Measurements from ENCODE around the gene RIMBP2. TPM values are rescaled to one million over a fixed set of nuclear protein-coding genes. Genes with fewer than 3 reads are reported as not detected.

Gene RIMBP2
- total RNA-seq, 1 experiment from 2014 or later, result not detected

GRCh38 chr12:130583800-130584199, 132.3 kb downstream of the RIMBP2 start:
- BruUV-seq (replicated peaks), result no TSS peak
- intact Hi-C loops (cut with micrococcal nuclease), result no loop called here
- no peak for TF ChIP-seq CTCF (IDR thresholded peaks at IDR 0.05; ENCODE audit: unreplicated experiment)
- CTCF ChIA-PET, result no interaction called here
- H3K4me3 Mint-ChIP-seq (ENCODE audit: unreplicated experiment), result no peak overlapping the region
- H3K4me1 Mint-ChIP-seq (ENCODE audit: insufficient read depth, unreplicated experiment), result no peaks in the 10 kb centered on the region
- no peak for DNase-seq (ENCODE audit: unreplicated experiment)
- H3K27me3 Mint-ChIP-seq (ENCODE audit: insufficient read depth, unreplicated experiment), result no peaks in the 10 kb centered on the region
- POLR2A ChIA-PET, result no interaction called here
- H3K36me3 Mint-ChIP-seq (ENCODE audit: insufficient read depth, unreplicated experiment), result no peaks in the 10 kb centered on the region
- H3K9me3 Mint-ChIP-seq (ENCODE audit: unreplicated experiment), result no peaks in the 10 kb centered on the region
- H3K27ac Mint-ChIP-seq (ENCODE audit: low read depth, unreplicated experiment), result no peak overlapping the region

GRCh38 chr12:130583317-130583716, 132.8 kb downstream of the RIMBP2 start:
- intact Hi-C loops (cut with micrococcal nuclease), result no loop called here
- no peak overlapping the region for H3K27ac Mint-ChIP-seq (ENCODE audit: low read depth, unreplicated experiment)
- BruUV-seq (replicated peaks), result no TSS peak
- H3K4me3 Mint-ChIP-seq (ENCODE audit: unreplicated experiment), result no peak overlapping the region
- ChIA-PET POLR2A (no interaction called here), CTCF (no interaction called here)
- DNase-seq (ENCODE audit: unreplicated experiment), result no peak
- TF ChIP-seq CTCF (IDR thresholded peaks at IDR 0.05; ENCODE audit: unreplicated experiment), result no peak
- no peaks in the 10 kb centered on the region for H3K36me3 Mint-ChIP-seq (ENCODE audit: insufficient read depth, unreplicated experiment)
- no peaks in the 10 kb centered on the region for H3K4me1 Mint-ChIP-seq (ENCODE audit: insufficient read depth, unreplicated experiment)
- H3K9me3 Mint-ChIP-seq (ENCODE audit: unreplicated experiment), result no peaks in the 10 kb centered on the region
- no peaks in the 10 kb centered on the region for H3K27me3 Mint-ChIP-seq (ENCODE audit: insufficient read depth, unreplicated experiment)

- Mint-ChIP-seq H3K27ac (ENCODE audit: low read depth, unreplicated experiment) (no peak overlapping the region), H3K4me3 (ENCODE audit: unreplicated experiment) (no peak overlapping the region), H3K36me3 (ENCODE audit: insufficient read depth, unreplicated experiment) (no peaks in the 10 kb centered on the region), H3K4me1 (ENCODE audit: insufficient read depth, unreplicated experiment) (no peaks in the 10 kb centered on the region), H3K9me3 (ENCODE audit: unreplicated experiment) (no peaks in the 10 kb centered on the region), H3K27me3 (ENCODE audit: insufficient read depth, unreplicated experiment) (no peaks in the 10 kb centered on the region)
- ChIA-PET CTCF (interaction anchor here (0.6 kb wide), 1 partner anchor 14 kb away, joined by 3 read pairs; no protein-coding TSS in a partner anchor), POLR2A (no interaction called here)
- DNase-seq (ENCODE audit: unreplicated experiment), result no peak
- TF ChIP-seq CTCF (IDR thresholded peaks at IDR 0.05; ENCODE audit: unreplicated experiment), result no peak
- intact Hi-C loops (cut with micrococcal nuclease), result no loop called here
- no TSS peak for BruUV-seq (replicated peaks)
Observed at GRCh38 chr12:130582286-130582685, 133.8 kb downstream of the RIMBP2 start.

GRCh38 chr12:130581782-130582181, 134.3 kb downstream of the RIMBP2 start:
- no peak for TF ChIP-seq CTCF (IDR thresholded peaks at IDR 0.05; ENCODE audit: unreplicated experiment)

More at GRCh38 chr12:130581782-130582181, 134.3 kb downstream of the RIMBP2 start:
- H3K27ac Mint-ChIP-seq (ENCODE audit: low read depth, unreplicated experiment), result no peak overlapping the region
- H3K36me3 Mint-ChIP-seq (ENCODE audit: insufficient read depth, unreplicated experiment), result no peaks in the 10 kb centered on the region
- no peak overlapping the region for H3K4me3 Mint-ChIP-seq (ENCODE audit: unreplicated experiment)
- ChIA-PET POLR2A (no interaction called here), CTCF (no interaction called here)
- no peaks in the 10 kb centered on the region for H3K4me1 Mint-ChIP-seq (ENCODE audit: insufficient read depth, unreplicated experiment)
- DNase-seq (ENCODE audit: unreplicated experiment), result no peak
- no TSS peak for BruUV-seq (replicated peaks)
- intact Hi-C loops (cut with micrococcal nuclease), result no loop called here
- no peaks in the 10 kb centered on the region for H3K9me3 Mint-ChIP-seq (ENCODE audit: unreplicated experiment)
- no peaks in the 10 kb centered on the region for H3K27me3 Mint-ChIP-seq (ENCODE audit: insufficient read depth, unreplicated experiment)

Data from MCF 10A (cell line).